Midbrain (tissue), 1 donor: ENCODE results near the gene ELL.
"Not testable (repeated sequence)": the region's sequence is repeated elsewhere in the genome, so short reads cannot be mapped to it uniquely, and the experiment has no call there.

Experiments
- DNase-seq: peaks from one replicate; lab custom pipeline; 2025; lab: John Stamatoyannopoulos, UW

The ELL gene

GRCh38 chr19:18531485-18531884 is 9.6 kb upstream of the ELL start:
- DNase-seq, result no peak

GRCh38 chr19:18529782-18530181 is 7.9 kb upstream of the ELL start:
- DNase-seq, result no peak

- DNase-seq, result no peak
Measured at GRCh38 chr19:18526316-18526715, 4.4 kb upstream of the ELL start.

- no peak for DNase-seq
Measured at GRCh38 chr19:18523841-18524240, 2.0 kb upstream of the ELL start.

- DNase-seq, result not testable (repeated sequence)
Measured at GRCh38 chr19:18522862-18523440, 1.1 kb upstream of the ELL start.

- peak; percentile 100 for DNase-seq
Measured at GRCh38 chr19:18522124-18522861, 423 bp upstream of the ELL start.

- no peak for DNase-seq
Measured at GRCh38 chr19:18520848-18521691, 800 bp downstream of the ELL start.

- DNase-seq, result no peak
Measured at GRCh38 chr19:18519962-18520847, 1.7 kb downstream of the ELL start.

GRCh38 chr19:18518639-18519038 is 3.2 kb downstream of the ELL start:
- DNase-seq, result no peak

- DNase-seq, result no peak
Measured at GRCh38 chr19:18517606-18518005, 4.3 kb downstream of the ELL start.

- DNase-seq, result no peak
Measured at GRCh38 chr19:18515959-18516358, 5.9 kb downstream of the ELL start.

GRCh38 chr19:18514800-18515682 is 6.8 kb downstream of the ELL start:
- no peak for DNase-seq

GRCh38 chr19:18513868-18514267 is 8.0 kb downstream of the ELL start:
- no peak for DNase-seq

- DNase-seq, result no peak
Measured at GRCh38 chr19:18510216-18510615, 11.7 kb downstream of the ELL start.

GRCh38 chr19:18508585-18508984 is 13.3 kb downstream of the ELL start:
- no peak for DNase-seq

- DNase-seq, result no peak
Measured at GRCh38 chr19:18507727-18508440, 14.0 kb downstream of the ELL start.

GRCh38 chr19:18507021-18507726 is 14.7 kb downstream of the ELL start:
- no peak for DNase-seq

- no peak for DNase-seq
Measured at GRCh38 chr19:18506101-18506930, 15.6 kb downstream of the ELL start.
